Fibroblast of lung (primary cell): ENCODE measurements around the gene PAN2.

Experiments used
- CTCF ChIP-seq, 2 donors: IDR thresholded peaks in 1 of 2; conservative IDR thresholded peaks in 1 of 2; 1 replicate in 1 of 2; 2 replicates in 1 of 2; pipeline ENCODE4 v1.5.1; 2011 to 2012; ENCODE audit warnings: low read length in 2 of 2, control low read depth in 1 of 2, inconsistent platforms in 1 of 2, low read depth in 1 of 2, mild to moderate bottlenecking in 1 of 2
- EZH2 ChIP-seq: IDR thresholded peaks from 2 replicates; pipeline ENCODE4 v1.5.1; 2012; ENCODE audit warnings: low read length, control low read depth, mild to moderate bottlenecking; ENCODE audit errors: missing control alignments

GRCh38 chr12:56293795-56294194 is 40.0 kb downstream of the PAN2 start:
- TF ChIP-seq CTCF (conservative IDR thresholded peaks at IDR 0.05 in 1 of 2, IDR thresholded peaks at IDR 0.05 in 1 of 2; ENCODE audit: low read depth in 1 of 2, low read length in 2 of 2), result no peak
- TF ChIP-seq EZH2, result no peak
